ENCODE results near the gene GANAB. TPM values are rescaled to one million over a fixed set of nuclear protein-coding genes. Genes with fewer than 3 reads are reported as not detected.
A peak's percentile ranks its signal among the peaks of the same experiment; 100 is the strongest.

The GANAB gene
- total and polyA plus RNA-seq, 2 of the 13 experiments (the other 11 are each of a cell fraction or from before 2014, with no cell fraction given) = 99.5 to 234 TPM

GRCh38 chr11:62599069-62599696 is 47.2 kb downstream of the GANAB start (continued):
- peak; percentile 81; the same call in 1 of the 2 replicates for TF ChIP-seq ZMYM4 (CRISPR knock-in tag; IDR thresholded peaks at IDR 0.05)
- no peak for TF ChIP-seq ZNF280D (CRISPR knock-in tag; IDR thresholded peaks at IDR 0.05)
- TF ChIP-seq KDM2A (CRISPR knock-in tag; IDR thresholded peaks at IDR 0.05; ENCODE audit: borderline replicate concordance, low read depth) = peak; percentile 61; the same call in 1 of the 2 replicates
- no peak for TF ChIP-seq ZNF383 (CRISPR knock-in tag; IDR thresholded peaks at IDR 0.05; ENCODE audit: borderline replicate concordance)
- TF ChIP-seq ZFP82 (CRISPR knock-in tag; IDR thresholded peaks at IDR 0.05; ENCODE audit: borderline replicate concordance) = no peak
- TF ChIP-seq DNMT1 (CRISPR knock-in tag; IDR thresholded peaks at IDR 0.05) = no peak
- TF ChIP-seq ZNF878 (CRISPR knock-in tag; IDR thresholded peaks at IDR 0.05) = 0 out of 2 replicates have a peak, but pooled peaks have one; percentile 41
- no peak for TF ChIP-seq ZNF772 (CRISPR knock-in tag; IDR thresholded peaks at IDR 0.05)
- peak; percentile 81 for TF ChIP-seq NR2C2 (CRISPR knock-in tag; IDR thresholded peaks at IDR 0.05; ENCODE audit: borderline replicate concordance)
- peak; percentile 69; the same call in 1 of the 2 replicates for TF ChIP-seq TFAP4 (IDR thresholded peaks at IDR 0.05; ENCODE audit: borderline replicate concordance, low read depth)
- no peak for TF ChIP-seq ZNF552 (CRISPR knock-in tag; IDR thresholded peaks at IDR 0.05; ENCODE audit: borderline replicate concordance)
- TF ChIP-seq SMAD9 (CRISPR knock-in tag; IDR thresholded peaks at IDR 0.05) = no peak
- no peak for TF ChIP-seq HNRNPK (IDR thresholded peaks at IDR 0.05; ENCODE audit: low read depth, low read length, poor library complexity, severe bottlenecking)
- TF ChIP-seq NBN (conservative IDR thresholded peaks at IDR 0.05) = no peak
- TF ChIP-seq HHEX (CRISPR knock-in tag; IDR thresholded peaks at IDR 0.05) = peak; percentile 43; the same call in 1 of the 2 replicates
- peak; percentile 84 for TF ChIP-seq XRCC5 (optimal IDR thresholded peaks at IDR 0.05; ENCODE audit: low read length)
- no peak for TF ChIP-seq NFRKB (IDR thresholded peaks at IDR 0.05)
- TF ChIP-seq ZNF737 (CRISPR knock-in tag; IDR thresholded peaks at IDR 0.05; ENCODE audit: borderline replicate concordance) = no peak
- peak; percentile 98 for TF ChIP-seq ZNF652 (CRISPR knock-in tag; IDR thresholded peaks at IDR 0.05; ENCODE audit: borderline replicate concordance, low read depth)
- no peak for TF ChIP-seq RARG (CRISPR knock-in tag; IDR thresholded peaks at IDR 0.05; ENCODE audit: low read depth)
- no peak for TF ChIP-seq ZNF180 (CRISPR knock-in tag; IDR thresholded peaks at IDR 0.05; ENCODE audit: borderline replicate concordance, low read depth)
- TF ChIP-seq MIXL1 (CRISPR knock-in tag; IDR thresholded peaks at IDR 0.05) = peak; percentile 53; the same call in 1 of the 2 replicates
- TF ChIP-seq ZBTB38 (CRISPR knock-in tag; IDR thresholded peaks at IDR 0.05) = peak; percentile 36; the same call in 1 of the 2 replicates
- no peak for TF ChIP-seq ZNF441 (CRISPR knock-in tag; IDR thresholded peaks at IDR 0.05; ENCODE audit: borderline replicate concordance)
- 0 out of 2 replicates have a peak, but pooled peaks have one; percentile 25 for TF ChIP-seq RXRA (CRISPR knock-in tag; IDR thresholded peaks at IDR 0.05)
- TF ChIP-seq ZUFSP (CRISPR knock-in tag; IDR thresholded peaks at IDR 0.05; ENCODE audit: borderline replicate concordance) = no peak
- TF ChIP-seq MTF1 (CRISPR knock-in tag; IDR thresholded peaks at IDR 0.05) = no peak
